Measurements from ENCODE around the gene SSBP1.

Gene SSBP1

GRCh38 chr7:141776374-141776773, 38.2 kb downstream of the SSBP1 start, which contains the start of gene TAS2R4:
TAS2R4 (plus strand) TSS chr7:141776674; CDS start chr7:141778489, 1,815 bp downstream.
- no peak within 1 kb of the TSS for H3K4me3 ChIP-seq (ENCODE audit: low read depth, low read length)
- TF ChIP-seq CTCF (IDR thresholded peaks at IDR 0.05; ENCODE audit: low read depth, low read length): no peak

GRCh38 chr7:141785706-141786552, 47.8 kb downstream of the SSBP1 start:
- peak; percentile 51 for TF ChIP-seq CTCF (IDR thresholded peaks at IDR 0.05; ENCODE audit: low read depth, low read length)
- no peak overlapping the region for H3K4me3 ChIP-seq (ENCODE audit: low read depth, low read length)

GRCh38 chr7:141788296-141788695, 50.1 kb downstream of the SSBP1 start:
- no peak for TF ChIP-seq CTCF (IDR thresholded peaks at IDR 0.05; ENCODE audit: low read depth, low read length)
- no peak overlapping the region for H3K4me3 ChIP-seq (ENCODE audit: low read depth, low read length)

GRCh38 chr7:141789917-141790316, 51.8 kb downstream of the SSBP1 start, which contains the start of gene TAS2R5:
TAS2R5 (plus strand) TSS chr7:141790217; CDS start chr7:141790362, 145 bp downstream.
- H3K4me3 ChIP-seq (ENCODE audit: low read depth, low read length): no peak within 1 kb of the TSS

GRCh38 chr7:141792526-141792925, 54.4 kb downstream of the SSBP1 start:
- no peak overlapping the region for H3K4me3 ChIP-seq (ENCODE audit: low read depth, low read length)
- TF ChIP-seq CTCF (IDR thresholded peaks at IDR 0.05; ENCODE audit: low read depth, low read length): no peak

More at GRCh38 chr7:141789917-141790316, 51.8 kb downstream of the SSBP1 start, which contains the start of gene TAS2R5:
- TF ChIP-seq CTCF (IDR thresholded peaks at IDR 0.05; ENCODE audit: low read depth, low read length): no peak

All from WI38 (cell line).